ENCODE results near the gene PGR. TPM values are rescaled to one million over a fixed set of nuclear protein-coding genes. Genes with fewer than 3 reads are reported as not detected.

Gene PGR
- total RNA-seq, 1 experiment from 2014 or later, result 0.20 TPM

DNA sequence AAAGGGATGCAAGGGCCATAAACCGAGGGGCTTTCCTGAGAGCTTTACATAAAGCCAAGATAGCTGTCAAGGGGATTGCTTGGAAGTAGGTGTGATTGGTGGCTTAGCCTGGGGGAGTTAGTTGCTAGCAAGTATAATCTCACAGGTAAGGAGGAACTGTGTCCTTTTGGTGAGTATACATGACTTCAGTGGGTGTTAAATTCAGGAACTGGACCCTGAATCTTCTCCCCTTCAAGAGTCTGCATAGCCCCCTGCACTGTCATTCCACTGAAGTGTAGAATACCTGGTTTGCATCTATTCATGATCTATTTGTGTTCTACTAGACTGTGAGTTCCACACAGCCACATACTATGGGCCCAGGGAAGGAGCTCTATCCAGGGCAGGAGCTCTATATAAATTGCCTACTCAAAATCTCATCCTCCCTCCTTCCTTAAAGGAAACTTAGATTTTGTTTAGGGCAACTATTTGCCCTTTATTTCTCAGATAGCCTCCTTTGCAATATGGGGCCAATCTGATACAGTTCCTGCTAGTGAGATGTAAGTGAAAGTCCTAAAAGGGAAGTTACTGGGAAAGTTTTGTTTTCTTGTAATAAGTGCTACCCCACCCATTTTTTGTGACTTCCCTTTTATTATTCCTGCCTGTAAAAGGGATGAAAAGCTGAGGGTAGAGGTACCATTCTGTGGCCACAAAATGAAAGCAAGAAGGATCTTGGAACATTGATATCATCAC, 120.5 kb downstream of the PGR start (continued):
- TF ChIP-seq, protein P1, sequence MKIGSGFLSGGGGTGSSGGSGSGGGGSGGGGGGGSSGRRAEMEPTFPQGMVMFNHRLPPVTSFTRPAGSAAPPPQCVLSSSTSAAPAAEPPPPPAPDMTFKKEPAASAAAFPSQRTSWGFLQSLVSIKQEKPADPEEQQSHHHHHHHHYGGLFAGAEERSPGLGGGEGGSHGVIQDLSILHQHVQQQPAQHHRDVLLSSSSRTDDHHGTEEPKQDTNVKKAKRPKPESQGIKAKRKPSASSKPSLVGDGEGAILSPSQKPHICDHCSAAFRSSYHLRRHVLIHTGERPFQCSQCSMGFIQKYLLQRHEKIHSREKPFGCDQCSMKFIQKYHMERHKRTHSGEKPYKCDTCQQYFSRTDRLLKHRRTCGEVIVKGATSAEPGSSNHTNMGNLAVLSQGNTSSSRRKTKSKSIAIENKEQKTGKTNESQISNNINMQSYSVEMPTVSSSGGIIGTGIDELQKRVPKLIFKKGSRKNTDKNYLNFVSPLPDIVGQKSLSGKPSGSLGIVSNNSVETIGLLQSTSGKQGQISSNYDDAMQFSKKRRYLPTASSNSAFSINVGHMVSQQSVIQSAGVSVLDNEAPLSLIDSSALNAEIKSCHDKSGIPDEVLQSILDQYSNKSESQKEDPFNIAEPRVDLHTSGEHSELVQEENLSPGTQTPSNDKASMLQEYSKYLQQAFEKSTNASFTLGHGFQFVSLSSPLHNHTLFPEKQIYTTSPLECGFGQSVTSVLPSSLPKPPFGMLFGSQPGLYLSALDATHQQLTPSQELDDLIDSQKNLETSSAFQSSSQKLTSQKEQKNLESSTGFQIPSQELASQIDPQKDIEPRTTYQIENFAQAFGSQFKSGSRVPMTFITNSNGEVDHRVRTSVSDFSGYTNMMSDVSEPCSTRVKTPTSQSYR (CRISPR knock-in tag; IDR thresholded peaks at IDR 0.05), result no peak
- TF ChIP-seq ZNF416 (CRISPR knock-in tag; IDR thresholded peaks at IDR 0.05), result no peak
- no peak for TF ChIP-seq CBFB (CRISPR knock-in tag; IDR thresholded peaks at IDR 0.05; ENCODE audit: low read depth)
- no peak for TF ChIP-seq NR1H2 (CRISPR knock-in tag; IDR thresholded peaks at IDR 0.05)
- TF ChIP-seq EMX1 (CRISPR knock-in tag; IDR thresholded peaks at IDR 0.05), result no peak

DNA sequence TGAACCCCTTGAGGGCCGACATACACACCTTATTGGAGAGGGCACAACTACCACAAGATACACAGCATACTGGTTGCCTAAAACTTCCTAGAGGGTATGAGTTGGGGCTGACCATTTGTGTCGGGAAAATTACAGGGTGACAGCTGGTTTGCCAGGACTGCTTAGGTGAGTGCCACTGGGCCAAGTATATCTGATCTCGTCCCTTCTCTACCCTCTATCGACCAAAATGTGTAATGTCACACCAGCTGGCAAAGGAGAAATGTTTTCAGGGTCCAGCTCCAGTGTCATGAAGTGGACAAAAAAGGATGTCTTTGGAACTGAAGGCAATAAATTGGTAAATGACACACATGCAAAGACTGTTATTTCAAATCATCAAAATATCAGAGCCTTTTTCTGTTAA, 126.1 kb downstream of the PGR start:
- Mint-ChIP-seq H3K4me3 (no peak overlapping the region), H3K27me3 (ENCODE audit: low read depth) (no peaks in the 10 kb centered on the region), H3K36me3 (no peaks in the 10 kb centered on the region), H3K27ac (no peak overlapping the region), H3K9me3 (no peaks in the 10 kb centered on the region), H3K4me1 (no peaks in the 10 kb centered on the region)
- ATAC-seq, result peak; percentile 83
- ChIA-PET CTCF (interaction anchor here (0.6 to 1.3 kb wide), 6 partner anchors 9 to 897 kb away, joined by 3 read pairs; no protein-coding TSS in a partner anchor), POLR2A (no interaction called here)
- DNase-seq (ENCODE audit: low spot score), result no peak
- TF ChIP-seq ZNF317 (CRISPR knock-in tag; IDR thresholded peaks at IDR 0.05; ENCODE audit: borderline replicate concordance, low read depth), result no peak
- TF ChIP-seq HMGA2 (CRISPR knock-in tag; IDR thresholded peaks at IDR 0.05), result no peak
- TF ChIP-seq, protein P2, sequence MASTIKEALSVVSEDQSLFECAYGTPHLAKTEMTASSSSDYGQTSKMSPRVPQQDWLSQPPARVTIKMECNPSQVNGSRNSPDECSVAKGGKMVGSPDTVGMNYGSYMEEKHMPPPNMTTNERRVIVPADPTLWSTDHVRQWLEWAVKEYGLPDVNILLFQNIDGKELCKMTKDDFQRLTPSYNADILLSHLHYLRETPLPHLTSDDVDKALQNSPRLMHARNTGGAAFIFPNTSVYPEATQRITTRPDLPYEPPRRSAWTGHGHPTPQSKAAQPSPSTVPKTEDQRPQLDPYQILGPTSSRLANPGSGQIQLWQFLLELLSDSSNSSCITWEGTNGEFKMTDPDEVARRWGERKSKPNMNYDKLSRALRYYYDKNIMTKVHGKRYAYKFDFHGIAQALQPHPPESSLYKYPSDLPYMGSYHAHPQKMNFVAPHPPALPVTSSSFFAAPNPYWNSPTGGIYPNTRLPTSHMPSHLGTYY (CRISPR knock-in tag; IDR thresholded peaks at IDR 0.05), result no peak
- no peak for TF ChIP-seq ZNF138 (CRISPR knock-in tag; conservative IDR thresholded peaks at IDR 0.05)
- TF ChIP-seq, protein P3, sequence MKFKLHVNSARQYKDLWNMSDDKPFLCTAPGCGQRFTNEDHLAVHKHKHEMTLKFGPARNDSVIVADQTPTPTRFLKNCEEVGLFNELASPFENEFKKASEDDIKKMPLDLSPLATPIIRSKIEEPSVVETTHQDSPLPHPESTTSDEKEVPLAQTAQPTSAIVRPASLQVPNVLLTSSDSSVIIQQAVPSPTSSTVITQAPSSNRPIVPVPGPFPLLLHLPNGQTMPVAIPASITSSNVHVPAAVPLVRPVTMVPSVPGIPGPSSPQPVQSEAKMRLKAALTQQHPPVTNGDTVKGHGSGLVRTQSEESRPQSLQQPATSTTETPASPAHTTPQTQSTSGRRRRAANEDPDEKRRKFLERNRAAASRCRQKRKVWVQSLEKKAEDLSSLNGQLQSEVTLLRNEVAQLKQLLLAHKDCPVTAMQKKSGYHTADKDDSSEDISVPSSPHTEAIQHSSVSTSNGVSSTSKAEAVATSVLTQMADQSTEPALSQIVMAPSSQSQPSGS (CRISPR knock-in tag; IDR thresholded peaks at IDR 0.05; ENCODE audit: borderline replicate concordance, low read depth), result no peak
- no peak for TF ChIP-seq ZNF232 (CRISPR knock-in tag; IDR thresholded peaks at IDR 0.05)
- TF ChIP-seq, protein P4, sequence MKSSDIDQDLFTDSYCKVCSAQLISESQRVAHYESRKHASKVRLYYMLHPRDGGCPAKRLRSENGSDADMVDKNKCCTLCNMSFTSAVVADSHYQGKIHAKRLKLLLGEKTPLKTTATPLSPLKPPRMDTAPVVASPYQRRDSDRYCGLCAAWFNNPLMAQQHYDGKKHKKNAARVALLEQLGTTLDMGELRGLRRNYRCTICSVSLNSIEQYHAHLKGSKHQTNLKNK (CRISPR knock-in tag; IDR thresholded peaks at IDR 0.05), result no peak
- no peak for TF ChIP-seq ESRRA (CRISPR knock-in tag; IDR thresholded peaks at IDR 0.05; ENCODE audit: borderline replicate concordance)
- no peak for TF ChIP-seq ZNF396 (CRISPR knock-in tag; IDR thresholded peaks at IDR 0.05; ENCODE audit: borderline replicate concordance)

DNA sequence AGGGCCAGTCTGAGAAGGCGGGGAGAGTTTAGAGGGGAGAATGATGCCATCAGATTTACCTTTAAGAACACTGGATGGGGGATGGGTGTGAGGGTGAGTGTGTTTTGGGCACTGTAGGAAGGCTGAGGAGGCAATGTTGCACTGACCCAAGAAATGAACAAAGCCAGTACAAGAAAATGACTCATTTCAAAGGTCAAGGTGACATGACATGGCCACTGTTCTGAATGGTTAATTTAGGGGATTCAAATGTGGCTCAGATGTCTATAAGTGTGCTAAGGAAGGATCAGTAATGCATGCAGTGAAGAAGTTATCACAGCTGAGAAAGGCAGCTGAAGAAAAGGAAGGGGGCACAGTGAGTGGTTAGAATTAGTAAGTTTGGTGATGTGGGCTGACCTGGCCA, 129.9 kb downstream of the PGR start:
- H3K4me1 Mint-ChIP-seq, result no peaks in the 10 kb centered on the region

More for the DNA sequence above, 129.9 kb downstream of the PGR start:
- Mint-ChIP-seq H3K27ac (no peak overlapping the region), H3K9me3 (no peaks in the 10 kb centered on the region), H3K27me3 (ENCODE audit: low read depth) (no peaks in the 10 kb centered on the region), H3K36me3 (no peaks in the 10 kb centered on the region), H3K4me3 (no peak overlapping the region)
- DNase-seq (ENCODE audit: low spot score), result no peak
- ChIA-PET POLR2A (no interaction called here), CTCF (no interaction called here)
- ATAC-seq, result peak; percentile 23; the same call in 1 of the 2 replicates
- TF ChIP-seq, protein P5, sequence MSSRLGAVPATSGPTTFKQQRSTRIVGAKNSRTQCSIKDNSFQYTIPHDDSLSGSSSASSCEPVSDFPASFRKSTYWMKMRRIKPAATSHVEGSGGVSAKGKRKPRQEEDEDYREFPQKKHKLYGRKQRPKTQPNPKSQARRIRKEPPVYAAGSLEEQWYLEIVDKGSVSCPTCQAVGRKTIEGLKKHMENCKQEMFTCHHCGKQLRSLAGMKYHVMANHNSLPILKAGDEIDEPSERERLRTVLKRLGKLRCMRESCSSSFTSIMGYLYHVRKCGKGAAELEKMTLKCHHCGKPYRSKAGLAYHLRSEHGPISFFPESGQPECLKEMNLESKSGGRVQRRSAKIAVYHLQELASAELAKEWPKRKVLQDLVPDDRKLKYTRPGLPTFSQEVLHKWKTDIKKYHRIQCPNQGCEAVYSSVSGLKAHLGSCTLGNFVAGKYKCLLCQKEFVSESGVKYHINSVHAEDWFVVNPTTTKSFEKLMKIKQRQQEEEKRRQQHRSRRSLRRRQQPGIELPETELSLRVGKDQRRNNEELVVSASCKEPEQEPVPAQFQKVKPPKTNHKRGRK (CRISPR knock-in tag; IDR thresholded peaks at IDR 0.05; ENCODE audit: borderline replicate concordance), result no peak
- TF ChIP-seq, protein P1 (CRISPR knock-in tag; IDR thresholded peaks at IDR 0.05), result no peak
- TF ChIP-seq CBFB (CRISPR knock-in tag; IDR thresholded peaks at IDR 0.05; ENCODE audit: low read depth) (no peak), EMX1 (CRISPR knock-in tag; IDR thresholded peaks at IDR 0.05) (no peak)
- TF ChIP-seq, protein P6, sequence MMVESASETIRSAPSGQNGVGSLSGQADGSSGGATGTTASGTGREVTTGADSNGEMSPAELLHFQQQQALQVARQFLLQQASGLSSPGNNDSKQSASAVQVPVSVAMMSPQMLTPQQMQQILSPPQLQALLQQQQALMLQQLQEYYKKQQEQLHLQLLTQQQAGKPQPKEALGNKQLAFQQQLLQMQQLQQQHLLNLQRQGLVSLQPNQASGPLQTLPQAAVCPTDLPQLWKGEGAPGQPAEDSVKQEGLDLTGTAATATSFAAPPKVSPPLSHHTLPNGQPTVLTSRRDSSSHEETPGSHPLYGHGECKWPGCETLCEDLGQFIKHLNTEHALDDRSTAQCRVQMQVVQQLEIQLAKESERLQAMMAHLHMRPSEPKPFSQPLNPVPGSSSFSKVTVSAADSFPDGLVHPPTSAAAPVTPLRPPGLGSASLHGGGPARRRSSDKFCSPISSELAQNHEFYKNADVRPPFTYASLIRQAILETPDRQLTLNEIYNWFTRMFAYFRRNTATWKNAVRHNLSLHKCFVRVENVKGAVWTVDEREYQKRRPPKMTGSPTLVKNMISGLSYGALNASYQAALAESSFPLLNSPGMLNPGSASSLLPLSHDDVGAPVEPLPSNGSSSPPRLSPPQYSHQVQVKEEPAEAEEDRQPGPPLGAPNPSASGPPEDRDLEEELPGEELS (CRISPR knock-in tag; IDR thresholded peaks at IDR 0.05), result no peak

Data from WTC11 (cell line).